H1 (cell line): Measurements from ENCODE around the gene MTF1. TPM values are rescaled to one million over a fixed set of nuclear protein-coding genes. Genes with fewer than 3 reads are reported as not detected.

ENCODE experiments used
- CTCF ChIA-PET: fragments of 300-600 bp; sonication (Branson Sonifier 250); formaldehyde crosslinking; loops from one replicate; lab custom pipeline; 2021; ENCODE audit not compliant: partially characterized antibody; lab: Charles Lee
- POLR2A ChIA-PET: fragments of 300-600 bp; sonication (Branson Sonifier 250); formaldehyde crosslinking; loops from one replicate; lab custom pipeline; 2021; ENCODE audit warnings: inconsistent platforms; ENCODE audit not compliant: partially characterized antibody; lab: Charles Lee
- DNase-seq, 2 experiments: peaks; one replicate each; pipeline versions ENCODE4 v3.0.0 to v3.0.0-alpha.2; 2010 to 2022; ENCODE audit warnings: low spot score in 2 of 2, low read depth in 1 of 2, mixed read lengths in 1 of 2
- FAIRE-seq: peaks from 2 replicates; lab custom pipeline; 2011; peaks lifted over from hg19 to GRCh38; lab: Jason Lieb, UNC
- H2AFZ ChIP-seq: 2 replicates; pipeline ENCODE4 v1.8.1; 2012; ENCODE audit warnings: low read length, inconsistent platforms
- H2AK5ac ChIP-seq: 2 replicates; pipeline ENCODE4 v1.6.1; 2013; ENCODE audit warnings: low read depth, low read length
- H2BK120ac ChIP-seq: replicated peaks from 2 replicates; pipeline ENCODE3; 2013; ENCODE audit warnings: low read depth, low read length, inconsistent platforms
- H2BK12ac ChIP-seq: 2 replicates; pipeline ENCODE4 v1.6.1; 2013; ENCODE audit warnings: low read depth, low read length
- H2BK15ac ChIP-seq: 2 replicates; pipeline ENCODE4 v1.6.1; 2013; ENCODE audit warnings: low read length
- H2BK20ac ChIP-seq: 2 replicates; pipeline ENCODE4 v1.6.1; 2013; ENCODE audit warnings: low read length
- H2BK5ac ChIP-seq: 2 replicates; pipeline ENCODE4 v1.6.1; 2013; ENCODE audit warnings: low read depth, low read length
- H3K14ac ChIP-seq: 2 replicates; pipeline ENCODE4 v1.6.1; 2013; ENCODE audit warnings: inconsistent platforms; ENCODE audit not compliant: insufficient read length
- H3K18ac ChIP-seq: 2 replicates; pipeline ENCODE4 v1.6.1; 2013; ENCODE audit warnings: low read length; ENCODE audit errors: extremely low read depth
- H3K23ac ChIP-seq: 2 replicates; pipeline ENCODE4 v1.6.1; 2013; ENCODE audit warnings: inconsistent platforms; ENCODE audit not compliant: insufficient read length
- H3K23me2 ChIP-seq: 2 replicates; pipeline ENCODE4 v1.6.1; 2013; ENCODE audit warnings: low read depth, low read length
- H3K27ac ChIP-seq: 2 replicates; pipeline ENCODE4 v1.6.1; 2011; ENCODE audit warnings: low read depth, low read length, inconsistent platforms
- H3K27me3 ChIP-seq, 4 experiments: replicated peaks in 1 of 4; 1 replicate in 1 of 4; 2 replicates in 3 of 4; pipeline versions ENCODE4 v1.6.1 to v1.8.1; 2011 to 2013; ENCODE audit warnings: low read length in 3 of 4, mild to moderate bottlenecking in 3 of 4, inconsistent platforms in 2 of 4, mixed read lengths in 2 of 4, moderate library complexity in 1 of 4; ENCODE audit not compliant: control insufficient read depth in 3 of 4, insufficient read depth in 3 of 4; ENCODE audit errors: extremely low read depth in 1 of 4
- H3K36me3 ChIP-seq, 4 experiments: 2 replicates each; pipeline versions ENCODE4 v1.6.1 to v1.8.1; 2011 to 2013; ENCODE audit warnings: mild to moderate bottlenecking in 4 of 4, low read length in 3 of 4, moderate library complexity in 2 of 4, control low read depth in 1 of 4, inconsistent platforms in 1 of 4; ENCODE audit not compliant: insufficient read depth in 4 of 4, control insufficient read depth in 2 of 4
- H3K4ac ChIP-seq: replicated peaks from 2 replicates; pipeline ENCODE3; 2013; ENCODE audit warnings: low read length, low read depth, mixed read lengths, inconsistent platforms; ENCODE audit not compliant: insufficient read length
- H3K4me1 ChIP-seq, 4 experiments: replicated peaks in 1 of 4; 1 replicate in 1 of 4; 2 replicates in 3 of 4; pipeline versions ENCODE4 v1.6.1 to v1.8.1; 2011 to 2013; ENCODE audit warnings: low read length in 3 of 4, inconsistent platforms in 2 of 4, mixed read lengths in 1 of 4; ENCODE audit not compliant: insufficient read depth in 4 of 4, control insufficient read depth in 3 of 4
- H3K4me2 ChIP-seq, 2 experiments: 2 replicates each; pipeline versions ENCODE4 v1.6.1 to v1.8.1; 2011 to 2013; ENCODE audit warnings: low read depth in 2 of 2, low read length in 2 of 2, control low read depth in 1 of 2, inconsistent platforms in 1 of 2, mild to moderate bottlenecking in 1 of 2; ENCODE audit not compliant: insufficient read depth in 1 of 2
- H3K4me3 ChIP-seq, 4 experiments: fragments of 200-600, 300-600 bp in 1 of 4; sonication (generic), shearing (Covaris generic), sonication (Bioruptor Twin) in 1 of 4; 2 replicates each; pipeline versions ENCODE4 v1.5.1 to v1.8.1; 2011 to 2016; ENCODE audit warnings: low read length in 4 of 4, low read depth in 3 of 4, control low read depth in 2 of 4, inconsistent platforms in 2 of 4, mild to moderate bottlenecking in 2 of 4, mixed read lengths in 1 of 4, moderate library complexity in 1 of 4; ENCODE audit not compliant: insufficient read depth in 2 of 4; ENCODE audit errors: extremely low read depth in 1 of 4
- H3K56ac ChIP-seq: replicated peaks from 2 replicates; pipeline ENCODE3; 2013; ENCODE audit warnings: low read depth, mild to moderate bottlenecking, mixed read lengths, low read length, inconsistent platforms; ENCODE audit not compliant: insufficient read length
- H3K79me1 ChIP-seq: 2 replicates; pipeline ENCODE4 v1.6.1; 2013; ENCODE audit warnings: low read depth, low read length, control low read depth
- H3K79me2 ChIP-seq, 2 experiments: 2 replicates each; pipeline versions ENCODE4 v1.6.1 to v1.8.1; 2012 to 2013; ENCODE audit warnings: low read length in 2 of 2, mild to moderate bottlenecking in 2 of 2, inconsistent platforms in 1 of 2; ENCODE audit not compliant: insufficient read depth in 2 of 2, control insufficient read depth in 1 of 2
- H3K9ac ChIP-seq, 4 experiments: replicated peaks in 1 of 4; 1 replicate in 1 of 4; 2 replicates in 3 of 4; pipeline versions ENCODE4 v1.6.1 to v1.8.1; 2011 to 2013; ENCODE audit warnings: low read depth in 3 of 4, low read length in 3 of 4, control low read depth in 2 of 4, mild to moderate bottlenecking in 2 of 4, moderate library complexity in 2 of 4, inconsistent platforms in 1 of 4; ENCODE audit errors: extremely low read depth in 1 of 4
- H3K9me3 ChIP-seq, 2 experiments: 2 replicates each; pipeline versions ENCODE4 v1.6.1 to v1.8.1; 2012 to 2013; ENCODE audit warnings: mild to moderate bottlenecking in 2 of 2, moderate library complexity in 2 of 2, control low read depth in 1 of 2, inconsistent platforms in 1 of 2, low read depth in 1 of 2, low read length in 1 of 2, mixed read lengths in 1 of 2; ENCODE audit not compliant: insufficient read depth in 2 of 2
- H4K20me1 ChIP-seq, 2 experiments: replicated peaks in 1 of 2; 2 replicates each; pipeline versions ENCODE3 to v1.8.1; 2011 to 2013; ENCODE audit warnings: inconsistent platforms in 2 of 2, low read length in 2 of 2, mild to moderate bottlenecking in 1 of 2; ENCODE audit not compliant: insufficient read depth in 2 of 2, control insufficient read depth in 1 of 2
- H4K5ac ChIP-seq: 2 replicates; pipeline ENCODE4 v1.6.1; 2013; ENCODE audit warnings: low read length, low read depth, mixed read lengths, inconsistent platforms; ENCODE audit not compliant: insufficient read length
- H4K8ac ChIP-seq: 2 replicates; pipeline ENCODE4 v1.8.0; 2013; ENCODE audit warnings: mild to moderate bottlenecking, moderate library complexity, low read length, inconsistent platforms; ENCODE audit not compliant: insufficient read depth; ENCODE audit errors: extremely low read depth
- H4K91ac ChIP-seq: replicated peaks from 2 replicates; pipeline ENCODE3; 2013; ENCODE audit warnings: low read length, mixed read lengths, inconsistent platforms; ENCODE audit not compliant: insufficient read length
- ASH2L ChIP-seq: fragments of 200-600, 300-600 bp; sonication (generic); IDR thresholded peaks from one replicate; pipeline ENCODE4 v1.7.1; 2017; ENCODE audit warnings: low read length
- GTF2F1 ChIP-seq: IDR thresholded peaks from 2 replicates; pipeline ENCODE4 v1.6.1; 2012; ENCODE audit warnings: low read depth, low read length, improper control_type of control experiment, borderline replicate concordance
- JUN ChIP-seq: IDR thresholded peaks from 2 replicates; pipeline ENCODE4 v1.6.1; 2011; ENCODE audit warnings: low read depth, mild to moderate bottlenecking, improper control_type of control experiment, low read length
- JUND ChIP-seq: IDR thresholded peaks from 2 replicates; pipeline ENCODE4 v1.6.1; 2011; ENCODE audit warnings: mild to moderate bottlenecking, improper control_type of control experiment, low read length
- KDM1A ChIP-seq: fragments of 200-600, 300-600 bp; sonication (generic); IDR thresholded peaks from 2 replicates; pipeline ENCODE4 v1.7.1; 2016; ENCODE audit warnings: mild to moderate bottlenecking, low read length, borderline replicate concordance
- NRF1 ChIP-seq: IDR thresholded peaks from 2 replicates; pipeline ENCODE4 v1.6.1; 2011; ENCODE audit warnings: mild to moderate bottlenecking, low read depth, low read length, improper control_type of control experiment
- POLR2AphosphoS5 ChIP-seq: IDR thresholded peaks from 2 replicates; pipeline ENCODE4 v1.6.1; 2011; ENCODE audit warnings: low read depth, low read length
- RAD21 ChIP-seq, 2 experiments: IDR thresholded peaks in 1 of 2; conservative IDR thresholded peaks in 1 of 2; 2 replicates each; pipeline ENCODE4 v1.6.1; 2011; ENCODE audit warnings: low read depth in 2 of 2, low read length in 2 of 2, improper control_type of control experiment in 1 of 2, inconsistent platforms in 1 of 2, mild to moderate bottlenecking in 1 of 2, moderate library complexity in 1 of 2
- RBBP5 ChIP-seq: IDR thresholded peaks from 2 replicates; pipeline ENCODE4 v1.7.1; 2012; ENCODE audit warnings: low read depth, mild to moderate bottlenecking, inconsistent platforms, low read length, moderate library complexity, borderline replicate concordance
- RXRA ChIP-seq: IDR thresholded peaks from 2 replicates; pipeline ENCODE4 v1.6.1; 2011; ENCODE audit warnings: low read depth, mild to moderate bottlenecking, low read length, moderate library complexity; ENCODE audit not compliant: insufficient read depth
- SP1 ChIP-seq: IDR thresholded peaks from 2 replicates; pipeline ENCODE4 v1.6.1; 2011; ENCODE audit warnings: low read depth, low read length
- TAF1 ChIP-seq: IDR thresholded peaks from 2 replicates; pipeline ENCODE4 v1.6.1; 2011; ENCODE audit warnings: mild to moderate bottlenecking, low read depth, low read length
- WGBS, 2 experiments: shearing (Covaris generic) in 1 of 2; methylation state at CpG; one replicate each; pipeline versions ENCODE4 v1.1.6 to v1.1.7; 2013 to 2015; ENCODE audit warnings: low lambda C conversion rate in 2 of 2, mixed read lengths in 2 of 2, inconsistent platforms in 1 of 2, low coverage in 1 of 2, missing lambda C conversion rate in 1 of 2; ENCODE audit not compliant: insufficient replicate concordance in 2 of 2, insufficient coverage in 1 of 2, insufficient read length in 1 of 2; ENCODE audit errors: extremely low coverage in 1 of 2, missing lambda C conversion rate in 1 of 2; 5-methylcytosine and 5-hydroxymethylcytosine counted together
- polyA plus RNA-seq, 7 experiments: library from polyadenylated mRNA; depleted of rRNA in 3 of 7; stranded (reverse) in 5 of 7; unstranded in 2 of 7; fragments of >200 nt in 5 of 7; fragments of 200-250 nt in 2 of 7; gene quantifications; 1 replicate in 5 of 7; 2 replicates in 1 of 7; 4 replicates in 1 of 7; pipeline versions ENCODE4 v1.2.1 to v1.2.3, GENCODE V29; 2011 to 2013; ENCODE audit warnings: missing spikeins in 2 of 7, mixed read lengths in 2 of 7
- total RNA-seq: library from RNA; stranded (reverse); fragmentation: NEBNext Ultra II Directional; extraction: Animal tissue kit (Norgen Biotek cat#: 25700); gene quantifications from 2 replicates; pipeline ENCODE4 v1.2.1, GENCODE V29; 2021

MTF1 gene
- total and polyA plus RNA-seq, 2 of the 8 experiments (the other 6 are each of a cell fraction or from before 2014, with no cell fraction given), result 4.0 to 15.5 TPM

DNA sequence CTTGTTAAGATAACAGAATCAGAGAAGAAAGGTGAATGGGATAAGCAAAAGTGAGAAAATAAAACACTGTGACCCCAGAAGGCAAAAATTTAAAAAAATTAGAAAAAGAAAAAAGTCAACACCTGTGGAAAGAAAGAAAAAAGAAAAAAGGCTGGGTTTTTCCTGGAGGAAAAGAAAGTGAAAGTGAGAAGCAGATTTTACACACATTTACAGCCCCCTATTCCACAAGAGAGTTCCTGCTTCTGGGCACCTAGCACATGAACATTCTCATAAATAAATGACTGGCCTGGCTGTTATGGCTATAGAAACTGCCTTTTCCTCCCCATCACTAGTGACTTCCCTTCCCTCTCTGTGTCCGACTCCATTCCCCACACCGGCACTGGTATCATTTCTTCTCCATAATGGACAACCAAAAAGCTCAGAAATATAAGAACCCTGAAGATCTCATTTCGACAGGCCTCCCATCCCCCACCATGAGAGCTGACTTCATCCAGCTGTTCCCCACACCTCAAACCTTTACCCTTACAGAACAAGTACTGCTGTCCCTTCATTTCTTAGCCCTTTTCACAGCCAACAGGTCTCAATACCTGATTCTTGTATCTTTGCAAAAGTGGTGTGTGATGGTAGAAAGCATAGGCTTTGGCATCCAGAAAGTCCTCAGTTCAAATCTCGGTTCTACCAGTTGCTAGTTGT lies 12.6 kb downstream of the MTF1 start:
- Histone ChIP-seq H2AFZ (no peak overlapping the region), H3K4me3 (no peak overlapping the region), H3K56ac (no peak overlapping the region), H4K20me1 (peaks cover 0 to 6% of the 10 kb centered on the region in 2 experiments), H3K36me3 (no peaks in the 10 kb centered on the region; a peak in 2 of 8 replicates), H2BK5ac (no peak overlapping the region), H3K79me2 (peaks cover 0 to 27% of the 10 kb centered on the region in 2 experiments; a peak in 3 of 4 replicates), H2BK12ac (no peak overlapping the region), H4K91ac (no peak overlapping the region), H4K8ac (no peak overlapping the region), H3K9ac (no peak overlapping the region), H3K14ac (no peak overlapping the region), H3K79me1 (peaks cover 7% of the 10 kb centered on the region), H2BK120ac (no peak overlapping the region), H3K23me2 (no peaks in the 10 kb centered on the region)
- CTCF ChIA-PET, result interaction anchor here (1.1 kb wide), 1 partner anchor 89 kb away, joined by 3 read pairs; no protein-coding TSS in a partner anchor
- FAIRE-seq, result no peak
- no peak for TF ChIP-seq RAD21 (IDR thresholded peaks at IDR 0.05 in 1 of 2, conservative IDR thresholded peaks at IDR 0.05 in 1 of 2; ENCODE audit: low read depth in 2 of 2, low read length in 2 of 2)
- no peak for TF ChIP-seq NRF1
- no peak for TF ChIP-seq KDM1A
- TF ChIP-seq RBBP5, result no peak
- TF ChIP-seq JUN, result no peak
- TF ChIP-seq RXRA, result no peak
- TF ChIP-seq GTF2F1, result no peak
- no peak for TF ChIP-seq TAF1
- no peak for TF ChIP-seq JUND
- TF ChIP-seq ASH2L, result no peak
- TF ChIP-seq SP1, result no peak
- no peak for TF ChIP-seq POLR2AphosphoS5
- TF ChIP-seq, all 59 proteins: peak for 0
- POLR2A ChIA-PET, result interaction anchor here (1.1 to 1.9 kb wide), 2 partner anchors 12 to 154 kb away, joined by 3 to 6 read pairs; partner anchors contain the start of gene MTF1
- no peak overlapping the region for H2AK5ac ChIP-seq
- H3K27ac ChIP-seq, result no peak overlapping the region
- H3K18ac ChIP-seq, result no peak overlapping the region
- H4K5ac ChIP-seq, result no peak overlapping the region
- H3K23ac ChIP-seq, result no peak overlapping the region
- no peak overlapping the region for H2BK15ac ChIP-seq
- no peak overlapping the region for H3K4ac ChIP-seq
- H2BK20ac ChIP-seq, result no peak overlapping the region
- no peak for DNase-seq
- H3K9me3 ChIP-seq, result no peaks in the 10 kb centered on the region
- H3K4me1 ChIP-seq, result no peaks in the 10 kb centered on the region
- H3K27me3 ChIP-seq, result no peaks in the 10 kb centered on the region
- WGBS, 2 experiments, result 85% methylated on average over 4 of the region's 4 CpGs; no CpG with 5 or more reads in 1 of the 2 experiments
- H3K4me2 ChIP-seq, result no peak overlapping the region
